Large intestine (tissue), 3 donors: ENCODE results near the gene TARP.

Source experiments
- DNase-seq, 2 donors: peaks; one replicate each; pipeline versions ENCODE4 v3.0.0 to v3.0.0-alpha.2; 2013
- H3K27ac ChIP-seq: one replicate; pipeline ENCODE4 v1.5.1; 2013; ENCODE audit warnings: low read length
- H3K27me3 ChIP-seq: 2 replicates; pipeline ENCODE4 v1.6.1; 2013; ENCODE audit warnings: low read length; ENCODE audit not compliant: control insufficient read depth, insufficient read depth
- H3K36me3 ChIP-seq: 2 replicates; pipeline ENCODE4 v1.6.1; 2013; ENCODE audit warnings: low read length; ENCODE audit not compliant: control insufficient read depth, insufficient read depth
- H3K4me1 ChIP-seq: one replicate; pipeline ENCODE4 v1.6.1; 2013; ENCODE audit warnings: low read length; ENCODE audit not compliant: control insufficient read depth, insufficient read depth
- H3K4me3 ChIP-seq: one replicate; pipeline ENCODE4 v1.5.1; 2013; ENCODE audit warnings: low read length
- H3K9me3 ChIP-seq: one replicate; pipeline ENCODE4 v1.6.1; 2013; ENCODE audit warnings: mild to moderate bottlenecking, low read depth, low read length, moderate library complexity; ENCODE audit not compliant: control insufficient read depth
- WGBS: methylation state at CpG from one replicate; pipeline ENCODE4 v1.1.5; 2013; ENCODE audit warnings: low lambda C conversion rate; ENCODE audit not compliant: insufficient coverage; 5-methylcytosine and 5-hydroxymethylcytosine counted together

The TARP gene

GRCh38 chr7:38273286-38273995, at the start of gene TARP:
TARP (minus strand) TSS chr7:38273636.
- Histone ChIP-seq H3K27me3 (no peaks in the 10 kb centered on the region), H3K4me1 (no peaks in the 10 kb centered on the region), H3K4me3 (no peak within 1 kb of the TSS), H3K27ac (no peak within 1 kb of the TSS), H3K36me3 (no peaks in the 10 kb centered on the region), H3K9me3 (no peaks in the 10 kb centered on the region)
- WGBS, result 50% methylated on average over 2 of the region's 2 CpGs
- no peak for DNase-seq

GRCh38 chr7:38323156-38323555, 49.7 kb upstream of the TARP start:
- Histone ChIP-seq H3K27ac (no peak overlapping the region), H3K27me3 (no peaks in the 10 kb centered on the region), H3K9me3 (no peaks in the 10 kb centered on the region), H3K36me3 (no peaks in the 10 kb centered on the region), H3K4me3 (no peak overlapping the region), H3K4me1 (no peaks in the 10 kb centered on the region)
- DNase-seq, result no peak
- no CpG with 5 or more reads among the region's 3 CpGs for WGBS

- Histone ChIP-seq H3K9me3 (no peaks in the 10 kb centered on the region), H3K27me3 (no peaks in the 10 kb centered on the region), H3K36me3 (no peaks in the 10 kb centered on the region), H3K4me3 (no peak overlapping the region), H3K4me1 (no peaks in the 10 kb centered on the region), H3K27ac (no peak overlapping the region)
- no CpG with 5 or more reads among the region's 5 CpGs for WGBS
- DNase-seq, result no peak
Observed at GRCh38 chr7:38322461-38322860, 49.0 kb upstream of the TARP start.

- WGBS, result no CpG with 5 or more reads among the region's 2 CpGs
- H3K4me3 ChIP-seq, result no peak overlapping the region
Observed at GRCh38 chr7:38321967-38322366, 48.5 kb upstream of the TARP start.

GRCh38 chr7:38321515-38321944, 48.1 kb upstream of the TARP start:
- no peak overlapping the region for H3K27ac ChIP-seq
- H3K27me3 ChIP-seq, result no peaks in the 10 kb centered on the region
- DNase-seq, result no peak
- H3K4me3 ChIP-seq, result no peak overlapping the region
- WGBS, result no CpG with 5 or more reads among the region's 3 CpGs
- H3K9me3 ChIP-seq, result no peaks in the 10 kb centered on the region
- no peaks in the 10 kb centered on the region for H3K4me1 ChIP-seq
- no peaks in the 10 kb centered on the region for H3K36me3 ChIP-seq

More at GRCh38 chr7:38321967-38322366, 48.5 kb upstream of the TARP start:
- no peak overlapping the region for H3K27ac ChIP-seq
- DNase-seq, result no peak
- no peaks in the 10 kb centered on the region for H3K4me1 ChIP-seq
- H3K36me3 ChIP-seq, result no peaks in the 10 kb centered on the region
- H3K27me3 ChIP-seq, result no peaks in the 10 kb centered on the region
- no peaks in the 10 kb centered on the region for H3K9me3 ChIP-seq

GRCh38 chr7:38321050-38321449, 47.6 kb upstream of the TARP start:
- H3K36me3 ChIP-seq, result no peaks in the 10 kb centered on the region
- no peaks in the 10 kb centered on the region for H3K4me1 ChIP-seq
- H3K27ac ChIP-seq, result no peak overlapping the region
- H3K27me3 ChIP-seq, result no peaks in the 10 kb centered on the region
- H3K9me3 ChIP-seq, result no peaks in the 10 kb centered on the region
- no peak overlapping the region for H3K4me3 ChIP-seq
- no peak for DNase-seq

- no peaks in the 10 kb centered on the region for H3K9me3 ChIP-seq
- H3K36me3 ChIP-seq, result no peaks in the 10 kb centered on the region
- H3K4me1 ChIP-seq, result no peaks in the 10 kb centered on the region
- DNase-seq, result no peak
- 100% methylated on average over 1 of the region's 2 CpGs for WGBS
- no peaks in the 10 kb centered on the region for H3K27me3 ChIP-seq
- H3K4me3 ChIP-seq, result no peak overlapping the region
- no peak overlapping the region for H3K27ac ChIP-seq
Observed at GRCh38 chr7:38319873-38320272, 46.4 kb upstream of the TARP start.

- no peak overlapping the region for H3K27ac ChIP-seq
Observed at GRCh38 chr7:38318803-38319416, 45.5 kb upstream of the TARP start.

GRCh38 chr7:38318241-38318640, 44.8 kb upstream of the TARP start:
- Histone ChIP-seq H3K4me3 (no peak overlapping the region), H3K36me3 (no peaks in the 10 kb centered on the region), H3K4me1 (peaks cover 2% of the 10 kb centered on the region), H3K27me3 (no peaks in the 10 kb centered on the region), H3K9me3 (no peaks in the 10 kb centered on the region), H3K27ac (no peak overlapping the region)
- WGBS, result no CpG with 5 or more reads among the region's 9 CpGs
- no peak for DNase-seq

More at GRCh38 chr7:38318803-38319416, 45.5 kb upstream of the TARP start:
- no peak overlapping the region for H3K4me3 ChIP-seq
- 0% methylated on average over 1 of the region's 4 CpGs for WGBS
- no peaks in the 10 kb centered on the region for H3K4me1 ChIP-seq
- H3K9me3 ChIP-seq, result no peaks in the 10 kb centered on the region
- DNase-seq, result peak; percentile 50 to 63
- H3K27me3 ChIP-seq, result no peaks in the 10 kb centered on the region
- H3K36me3 ChIP-seq, result no peaks in the 10 kb centered on the region

GRCh38 chr7:38317515-38317914, 44.1 kb upstream of the TARP start:
- Histone ChIP-seq H3K4me3 (no peak overlapping the region), H3K9me3 (no peaks in the 10 kb centered on the region), H3K27ac (no peak overlapping the region), H3K4me1 (peaks cover 8% of the 10 kb centered on the region), H3K36me3 (no peaks in the 10 kb centered on the region), H3K27me3 (no peaks in the 10 kb centered on the region)
- WGBS, result no CpG with 5 or more reads among the region's 9 CpGs
- no peak for DNase-seq
